Measurements from ENCODE around the gene ACKR1.

ACKR1 gene

DNA sequence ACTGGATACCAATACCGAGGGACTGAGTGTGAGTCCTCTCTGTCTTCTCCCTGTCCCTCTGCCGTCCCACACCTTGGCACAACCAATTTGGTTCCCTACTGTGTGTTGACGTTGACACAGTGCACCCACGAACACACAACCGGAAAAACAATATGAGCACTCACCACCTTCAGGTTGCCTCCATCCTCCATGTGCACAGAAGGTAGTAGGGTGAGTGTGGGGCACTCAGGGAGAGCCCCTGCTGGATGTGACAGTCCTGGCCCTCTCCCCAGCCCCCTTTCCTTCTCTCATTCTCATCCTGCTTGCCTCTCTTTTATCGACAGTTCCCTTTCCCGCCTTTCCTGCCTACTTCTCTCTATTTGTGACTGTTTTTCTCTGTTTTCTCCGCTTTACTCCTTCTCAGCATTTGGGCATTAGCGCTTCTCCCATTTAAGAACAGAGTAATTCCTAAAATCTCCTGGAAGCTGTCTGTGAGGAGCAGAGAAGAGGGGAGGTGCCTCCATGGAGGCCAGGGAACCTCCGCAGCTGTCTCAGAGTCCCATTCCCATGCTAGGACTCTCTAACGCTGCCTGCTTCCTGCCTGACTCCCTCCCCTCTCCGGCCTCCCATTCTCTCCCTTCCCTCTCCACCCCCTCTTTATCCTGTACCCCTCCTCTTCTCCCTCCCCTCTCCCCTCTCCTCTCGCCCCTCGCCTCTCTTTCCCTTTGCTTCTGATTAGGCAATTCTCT lies 16.9 kb upstream of the ACKR1 start:
- no peak for DNase-seq (ENCODE audit: low read depth)

DNA sequence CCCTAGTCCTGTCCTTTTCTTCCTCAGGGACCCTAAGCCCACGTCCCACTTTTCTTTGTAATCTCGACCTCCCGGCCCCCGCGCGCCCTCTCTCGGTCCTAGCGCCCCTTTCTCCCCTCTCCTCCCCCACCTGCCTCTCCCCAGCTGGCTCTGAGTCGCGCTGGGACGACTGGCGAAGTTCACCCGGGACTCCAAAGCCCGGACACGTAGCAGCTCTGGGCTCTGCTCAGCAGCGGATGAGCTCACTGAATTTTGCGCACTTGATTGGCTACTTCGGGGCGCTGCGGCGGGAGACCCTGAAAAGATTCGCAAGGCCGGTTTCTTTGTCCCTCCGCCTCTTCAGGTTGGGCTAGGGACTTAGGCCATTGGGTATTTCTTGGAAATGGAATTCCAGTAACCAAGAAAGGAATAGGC lies 16.3 kb upstream of the ACKR1 start:
- DNase-seq (ENCODE audit: low read depth) = no peak

DNA sequence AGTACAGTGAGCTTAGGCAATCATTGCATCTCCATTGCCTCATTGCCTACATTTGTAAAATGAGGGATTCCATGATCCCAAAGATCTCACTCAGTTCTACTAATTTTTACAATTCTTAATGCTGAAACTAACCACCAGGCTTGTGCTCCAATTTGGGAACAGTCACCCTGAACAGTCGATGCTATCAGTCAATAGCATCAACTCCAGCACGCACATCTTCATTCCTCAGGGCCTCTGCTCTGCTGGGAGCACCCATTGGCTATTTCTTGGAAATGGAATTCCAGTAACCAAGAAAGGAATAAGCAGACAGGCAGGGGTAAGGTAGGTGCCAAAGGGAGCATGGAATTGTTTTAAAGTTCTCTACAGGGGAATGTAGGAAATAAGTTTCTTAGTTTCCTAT lies 14.2 kb upstream of the ACKR1 start:
- DNase-seq (ENCODE audit: low read depth) = no peak

- no peak for DNase-seq (ENCODE audit: low read depth)
These were observed 8.1 kb upstream of the ACKR1 start for GRCh38 chr1:159196543-159196942.

DNA sequence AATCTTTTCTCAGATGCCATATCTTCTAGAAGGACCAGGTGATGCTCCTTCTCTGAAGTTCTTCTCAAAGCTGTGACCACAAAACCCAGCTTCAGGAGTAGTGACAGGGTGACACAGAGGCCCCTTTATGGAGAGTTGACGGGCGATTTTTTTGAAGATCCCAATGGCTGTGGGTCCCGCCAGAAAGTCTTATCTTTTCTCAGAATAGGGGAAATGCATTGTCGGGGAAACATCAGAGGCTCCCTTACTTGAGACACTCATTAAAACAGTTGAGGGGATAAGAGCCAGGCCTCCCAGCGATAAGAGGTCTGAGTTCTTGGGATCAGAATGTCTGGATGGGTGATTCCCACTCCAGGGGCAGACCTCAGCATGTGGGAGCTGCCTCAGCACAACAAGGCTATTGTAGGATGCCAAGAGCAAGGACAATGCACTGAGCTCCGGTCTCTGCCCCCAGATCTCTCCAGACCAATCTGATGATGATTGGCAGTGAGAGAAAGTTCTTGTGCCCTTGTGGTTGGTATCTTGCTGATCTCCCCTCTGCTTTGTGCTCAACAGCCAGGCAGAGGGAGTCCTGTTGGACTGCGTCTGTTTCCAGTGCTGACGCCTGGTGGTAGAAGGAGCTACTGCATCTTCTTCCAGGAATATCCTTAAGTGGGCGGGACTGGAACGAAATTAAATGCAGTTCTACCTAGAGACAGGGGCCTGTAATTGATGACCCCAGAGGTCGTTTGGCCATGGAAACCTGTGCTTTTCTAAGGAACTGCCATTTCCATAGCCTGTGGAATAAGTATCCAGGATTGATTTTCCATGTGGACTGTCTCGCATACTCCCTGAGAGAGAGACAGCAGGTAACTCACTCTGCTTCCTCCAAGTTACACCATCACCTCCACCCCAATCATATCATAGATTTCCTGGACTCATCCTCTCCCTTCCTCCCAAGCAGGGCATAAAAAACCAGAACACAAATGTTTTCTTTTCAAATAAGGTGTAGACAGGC lies 6.8 kb upstream of the ACKR1 start:
- no peak for DNase-seq (ENCODE audit: low read depth)

DNA sequence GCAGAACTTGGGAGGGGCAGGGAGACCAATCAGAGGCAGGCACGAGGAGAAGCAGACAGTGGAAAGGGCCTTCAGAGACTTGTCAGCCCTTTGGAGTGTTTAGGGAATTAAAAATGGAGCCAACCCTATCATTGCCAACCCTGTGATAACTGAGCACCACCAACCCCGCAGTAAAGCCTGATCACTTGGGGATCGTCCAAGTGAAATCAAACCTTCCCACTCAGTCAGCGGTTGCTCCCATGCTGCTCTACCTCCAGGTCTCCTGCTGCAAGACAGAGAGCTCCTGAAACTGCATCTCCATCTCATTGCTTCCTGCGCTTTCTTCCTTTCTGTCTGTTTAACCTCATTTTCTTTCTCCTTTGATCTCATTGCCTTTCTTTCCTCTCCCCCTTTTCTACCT lies 4.8 kb upstream of the ACKR1 start:
- DNase-seq (ENCODE audit: low read depth) = no peak

GRCh38 chr1:159200769-159201168 lies 3.9 kb upstream of the ACKR1 start:
- DNase-seq (ENCODE audit: low read depth) = no peak

DNA sequence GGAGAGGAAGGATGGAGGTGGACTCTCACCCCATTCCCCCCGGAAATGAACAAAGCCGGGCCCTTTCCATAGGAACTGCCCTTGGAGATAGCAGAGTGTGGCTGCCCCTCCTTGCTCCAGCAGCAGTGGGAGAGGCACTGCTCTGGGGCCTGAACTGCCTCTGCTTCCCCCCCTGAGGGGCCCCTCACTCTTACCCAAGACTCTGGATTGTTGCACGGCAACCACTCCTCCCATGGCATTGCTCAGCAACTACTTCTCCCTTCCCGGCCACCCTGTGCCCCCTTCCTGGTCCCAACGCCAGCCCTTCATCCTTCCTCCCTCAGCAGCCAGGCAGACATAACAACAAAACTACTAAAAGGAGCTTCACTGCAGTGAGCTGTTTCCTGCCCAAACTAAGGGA lies 3.0 kb upstream of the ACKR1 start:
- DNase-seq (ENCODE audit: low read depth) = no peak

DNA sequence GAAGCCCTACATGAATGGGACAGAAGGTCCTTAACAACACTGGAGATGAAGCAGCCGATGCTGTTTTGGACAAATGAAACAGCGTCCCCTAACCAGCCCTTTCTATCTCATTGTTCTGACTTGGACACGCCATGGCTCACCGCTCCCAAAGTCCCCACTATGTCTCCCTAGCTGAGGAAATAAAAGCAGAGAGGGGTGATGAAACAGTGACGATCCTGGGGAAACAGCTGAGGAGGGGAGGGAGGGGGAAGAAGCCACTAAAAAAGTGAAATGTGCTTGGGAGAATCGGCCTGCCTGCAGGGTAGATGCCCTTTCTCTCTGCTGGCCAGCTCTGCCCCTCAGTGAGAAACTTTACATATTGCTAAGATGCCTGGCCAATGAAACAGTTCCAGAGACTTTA lies 1.1 kb upstream of the ACKR1 start:
- DNase-seq (ENCODE audit: low read depth) = no peak

GRCh38 chr1:159205225-159205624 lies 550 bp downstream of the ACKR1 start:
- DNase-seq (ENCODE audit: low read depth) = no peak

- DNase-seq (ENCODE audit: low read depth) = no peak
These were observed 1.4 kb downstream of the ACKR1 start for GRCh38 chr1:159206110-159206509.

DNA sequence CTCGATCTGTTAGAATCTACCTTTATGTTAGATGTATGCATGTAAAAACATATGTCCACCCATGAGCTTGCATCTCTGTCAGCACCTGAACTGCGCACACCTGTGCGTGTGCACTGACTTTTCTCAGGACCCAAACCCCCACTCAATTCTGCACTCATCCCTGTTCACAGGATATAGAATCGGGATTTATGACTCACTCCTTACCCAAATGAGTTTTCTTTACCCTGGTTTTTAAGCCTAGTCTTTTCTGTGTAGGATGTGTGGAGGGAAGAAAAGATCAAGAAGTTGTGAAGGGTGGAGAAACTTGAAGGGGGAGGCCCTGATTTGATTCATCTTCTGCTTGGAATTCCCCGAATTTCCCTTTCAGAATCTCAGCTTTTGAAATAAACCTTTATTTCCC lies 2.4 kb downstream of the ACKR1 start:
- DNase-seq (ENCODE audit: low read depth) = no peak

- DNase-seq (ENCODE audit: low read depth) = no peak
These were observed 3.1 kb downstream of the ACKR1 start for GRCh38 chr1:159207774-159208173.

DNA sequence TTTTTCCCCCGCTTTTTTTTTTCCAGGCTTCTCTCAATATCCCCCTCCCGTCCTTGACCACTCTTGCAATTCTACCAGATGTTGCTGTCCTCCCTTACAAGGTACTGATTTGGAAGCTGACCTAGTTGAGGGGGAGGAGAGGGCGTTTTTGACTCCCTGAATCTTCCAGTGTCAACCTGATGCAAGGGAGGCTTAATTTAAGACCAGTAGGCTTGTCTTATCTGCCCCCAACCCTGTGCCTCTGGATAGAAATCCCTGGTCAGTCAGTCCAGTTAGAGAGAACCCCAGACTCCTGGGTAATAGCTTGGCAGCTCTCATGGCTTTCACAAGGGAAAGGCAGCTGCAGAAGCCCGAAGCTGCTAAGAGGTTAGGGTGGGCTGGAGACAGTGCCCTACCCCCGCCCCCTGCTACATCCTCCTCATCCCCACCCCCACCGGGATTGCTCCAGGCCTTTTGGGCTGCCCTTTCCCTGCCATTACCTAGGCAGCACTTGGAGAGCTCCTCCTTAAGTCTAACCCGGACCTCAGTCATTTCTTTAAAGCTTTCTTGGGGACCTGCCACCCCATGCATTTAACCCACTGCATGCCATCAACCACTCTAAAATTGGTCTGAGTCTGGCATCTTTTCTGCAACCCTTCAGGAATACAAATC lies 3.6 kb downstream of the ACKR1 start:
- DNase-seq (ENCODE audit: low read depth) = no peak

DNA sequence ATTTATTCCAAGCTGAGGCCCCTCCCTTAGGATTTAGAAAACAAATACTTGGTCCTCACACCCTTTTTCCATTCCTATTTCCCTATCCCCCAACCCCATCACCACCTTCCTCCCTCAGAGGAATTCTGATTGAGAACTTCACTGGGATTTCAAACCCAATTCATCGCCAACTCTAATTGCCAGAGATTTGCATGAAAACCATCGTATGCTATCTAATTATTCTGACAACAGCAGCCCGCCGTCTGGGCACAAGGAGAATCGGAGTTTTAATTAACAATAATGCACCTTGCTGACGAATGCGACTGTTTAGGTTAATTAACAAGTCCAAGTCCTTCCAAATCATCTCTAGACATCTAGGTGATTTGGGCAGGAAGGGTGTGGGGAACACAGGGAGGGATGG lies 4.4 kb downstream of the ACKR1 start:
- DNase-seq (ENCODE audit: low read depth) = no peak

DNA sequence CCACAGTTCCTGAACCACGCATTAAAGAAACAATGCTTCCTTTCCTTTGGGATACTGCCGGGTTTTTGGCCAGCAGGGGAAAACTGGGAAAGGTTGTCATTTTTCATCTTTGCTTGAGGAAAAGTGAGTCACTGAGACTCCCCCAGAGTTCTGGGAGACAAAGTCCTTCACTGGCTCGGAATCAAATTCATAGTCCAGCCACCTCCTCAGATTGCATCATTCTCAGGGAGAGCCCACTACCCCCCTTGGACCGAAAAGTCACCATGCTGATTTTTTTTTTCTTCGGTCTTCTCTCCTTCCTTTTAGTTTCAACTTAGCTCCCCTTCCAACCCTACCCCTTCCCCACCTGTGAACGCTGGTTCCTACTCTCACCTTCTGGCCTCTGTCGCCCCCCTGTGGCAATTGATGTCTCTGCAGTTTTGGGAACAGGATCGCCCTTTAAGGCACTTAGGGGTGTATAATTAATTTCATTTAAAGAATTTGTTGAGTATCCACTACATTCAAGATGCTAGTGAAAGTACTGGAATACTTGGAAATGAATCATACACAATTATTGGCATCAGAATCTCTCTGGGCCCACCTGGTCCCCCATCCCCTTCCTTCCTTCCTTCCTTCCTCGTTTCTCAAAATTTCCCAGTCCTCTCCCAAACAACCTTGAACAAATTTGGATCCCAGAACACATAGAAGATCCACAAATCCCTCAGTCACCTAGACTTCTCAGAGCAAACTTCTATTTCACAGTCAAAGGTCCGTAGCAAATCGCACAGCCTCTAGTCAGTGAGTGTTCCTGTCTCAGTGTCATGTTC lies 6.9 kb downstream of the ACKR1 start:
- peak; percentile 12 for DNase-seq (ENCODE audit: low read depth)

DNA sequence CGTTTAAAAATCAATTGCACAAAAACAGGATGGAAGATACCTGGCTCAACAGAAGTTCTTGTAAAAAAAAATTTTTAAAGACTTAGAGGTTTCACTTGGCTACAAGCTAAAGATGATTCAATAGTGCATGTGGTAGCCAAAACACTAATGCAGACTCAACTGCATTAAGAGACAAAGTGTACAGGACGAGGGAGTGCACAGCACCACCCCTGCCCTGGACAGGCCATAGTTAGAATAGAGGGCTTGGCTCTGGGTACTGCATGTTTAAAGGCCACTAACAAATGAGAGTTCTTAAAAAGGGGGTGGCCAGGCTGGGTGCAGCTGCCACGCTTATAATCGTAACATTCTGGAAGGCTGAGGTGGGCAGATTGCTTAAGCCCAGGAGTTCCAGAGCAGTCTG lies 7.9 kb downstream of the ACKR1 start:
- no peak for DNase-seq (ENCODE audit: low read depth)

DNA sequence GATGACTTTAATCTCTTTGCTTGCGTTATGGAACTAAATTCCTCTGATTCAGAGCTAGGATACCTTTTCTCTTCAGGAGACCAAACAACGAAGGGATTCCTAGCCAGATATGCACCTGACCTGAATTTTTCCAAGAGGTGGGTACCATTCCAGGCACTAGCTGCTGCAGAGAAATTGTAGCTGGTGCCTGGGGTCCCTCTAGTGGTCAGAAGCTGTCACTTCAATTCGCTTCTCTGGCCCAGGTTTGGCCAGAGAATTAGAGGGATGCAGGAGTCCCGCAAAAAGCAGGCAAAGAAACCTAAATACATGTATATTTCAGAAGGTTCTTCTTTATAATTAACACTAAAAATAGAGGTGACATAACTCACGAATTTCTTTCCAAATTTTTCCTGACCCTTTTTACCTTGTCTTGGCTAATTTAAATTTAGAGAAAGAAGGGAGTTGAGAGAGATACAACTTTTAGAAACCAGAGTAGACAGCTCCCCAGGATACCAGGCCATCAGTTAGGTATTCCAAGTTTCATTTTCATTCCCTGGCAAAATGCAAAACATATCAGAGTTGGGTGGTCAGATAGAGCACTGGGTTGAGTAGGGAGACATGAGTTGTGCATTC lies 9.6 kb downstream of the ACKR1 start:
- DNase-seq (ENCODE audit: low read depth) = no peak

DNA sequence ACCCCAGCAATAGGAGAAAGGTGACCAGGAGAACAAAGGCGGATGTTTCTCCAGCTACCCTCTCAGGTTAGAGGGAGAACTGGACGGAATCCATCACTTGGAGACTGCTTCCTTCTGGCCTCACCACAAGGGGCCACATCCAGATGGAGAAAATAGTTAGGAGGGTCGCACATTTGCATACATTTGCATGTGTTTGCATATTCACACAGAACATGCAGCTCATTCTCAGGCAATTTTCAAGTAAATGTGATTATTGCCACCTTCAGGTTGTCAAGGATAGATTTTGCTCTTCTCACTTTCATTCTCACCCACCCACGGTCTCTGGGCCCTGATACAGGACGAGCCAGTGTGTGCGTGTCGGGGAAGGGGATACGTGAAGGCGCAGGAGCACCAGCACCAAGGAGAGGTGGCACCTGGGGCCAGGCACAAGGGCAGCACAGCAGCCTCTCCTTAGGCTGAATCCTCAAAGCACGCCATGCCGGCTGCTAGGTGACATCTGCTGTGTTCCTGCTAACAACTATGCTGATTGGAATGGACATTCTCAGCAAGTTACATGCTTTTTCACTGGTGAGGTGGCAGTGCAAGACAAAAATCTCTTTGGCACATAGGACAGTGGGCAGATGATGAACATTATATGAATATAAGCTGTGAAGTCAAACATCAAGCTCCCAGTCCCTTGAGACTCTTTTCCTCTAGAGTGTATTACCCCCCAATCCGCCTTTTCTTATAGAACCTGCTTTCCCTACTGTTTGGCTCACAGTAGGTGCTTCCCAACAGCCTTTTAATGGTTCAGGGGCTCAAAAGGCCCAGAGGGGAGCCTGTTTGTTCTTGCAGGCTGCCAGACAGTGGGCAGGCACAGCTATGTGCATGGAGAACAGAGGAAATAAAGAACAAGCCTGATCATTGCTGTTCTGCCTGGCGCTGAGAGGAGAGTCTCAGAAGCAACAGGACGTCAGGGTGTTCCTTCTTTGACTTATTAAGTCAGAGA lies 14.3 kb downstream of the ACKR1 start:
- no peak for DNase-seq (ENCODE audit: low read depth)
